Stimulated activated CD8-positive, alpha-beta memory T cell treated with anti-CD3 and anti-CD28 coated beads, Interleukin-15, amount 100 ng/mL, for 4 hours (primary cell): ENCODE results near the gene LEFTY1.

Source experiments
- DNase-seq, 2 donors: peaks; one replicate each; pipeline ENCODE4 v3.0.0-alpha.2; 2020; ENCODE audit warnings: low read depth in 2 of 2

Gene LEFTY1

GRCh38 chr1:225915538-225915991, 26.6 kb upstream of the LEFTY1 start:
- DNase-seq: no peak

- DNase-seq: no peak
Measured at GRCh38 chr1:225914947-225915346, 26.0 kb upstream of the LEFTY1 start.

DNA sequence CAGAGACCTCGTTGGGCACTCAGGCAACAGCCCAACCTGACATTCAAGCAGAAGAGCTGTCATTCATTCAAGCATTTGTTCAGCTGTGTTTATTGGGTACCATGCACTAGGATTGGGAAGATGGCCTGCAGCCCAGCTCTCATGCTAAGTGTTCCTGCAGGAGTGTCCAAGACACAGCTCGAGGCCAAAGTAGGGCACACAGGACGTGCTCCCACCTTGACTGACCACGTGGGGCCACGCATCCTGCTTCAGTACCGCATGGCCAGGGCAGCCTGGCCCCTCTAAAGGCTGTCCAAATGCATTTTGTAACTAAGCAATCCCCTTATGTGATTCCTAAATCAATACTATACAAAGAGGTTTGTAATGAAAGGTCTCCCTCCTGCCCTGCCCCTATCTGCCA, 25.4 kb upstream of the LEFTY1 start:
- no peak for DNase-seq

DNA sequence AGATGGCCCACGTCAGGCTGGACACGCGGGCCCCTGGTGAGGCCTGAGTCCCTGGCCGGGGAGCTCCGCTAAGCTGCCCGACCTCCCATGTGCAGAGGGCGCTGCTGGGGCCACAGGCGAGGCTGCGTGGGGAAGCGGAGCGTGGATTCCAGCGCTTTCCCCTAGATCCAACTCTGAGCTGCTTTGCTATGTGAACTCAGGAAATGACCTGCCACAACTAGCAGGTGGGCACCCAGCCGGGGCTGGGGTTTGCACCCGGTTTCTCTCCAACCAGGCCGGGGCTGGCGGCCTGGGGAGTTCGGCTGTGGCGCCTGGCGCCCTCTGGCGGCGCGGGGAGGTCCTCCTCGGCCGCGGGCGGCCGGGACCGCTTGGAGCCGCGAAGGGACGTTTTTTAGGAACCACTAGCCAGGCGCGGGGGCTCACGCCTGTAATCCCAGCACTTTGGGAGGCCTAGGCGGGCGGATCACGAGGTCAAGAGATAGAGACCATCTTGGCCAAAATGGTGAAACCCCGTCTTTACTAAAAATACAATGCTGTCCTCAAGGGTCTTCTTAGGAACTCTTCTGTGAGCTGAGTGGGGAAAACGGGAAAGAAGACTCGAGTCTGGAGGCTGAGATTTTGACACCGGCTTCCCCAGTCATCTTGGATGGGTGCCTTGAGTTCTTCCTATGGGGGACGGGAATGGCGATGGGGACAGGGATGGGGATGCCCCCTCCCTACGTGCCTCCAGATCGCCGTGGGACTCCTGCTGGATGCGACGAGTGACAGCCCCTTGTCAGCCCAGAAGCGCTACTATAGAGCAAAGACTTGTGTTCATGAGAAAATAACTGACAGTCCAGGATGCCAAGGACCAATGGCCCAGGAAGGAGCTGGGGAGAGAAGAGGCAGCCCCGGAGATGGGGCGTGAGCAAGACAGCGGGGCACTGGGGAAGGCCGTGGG, 22.5 kb upstream of the LEFTY1 start:
- peak in 1 of 2 donors; percentile 40 for DNase-seq

- DNase-seq: no peak
Measured at GRCh38 chr1:225909477-225909876, 20.5 kb upstream of the LEFTY1 start.

GRCh38 chr1:225908773-225909172, 19.8 kb upstream of the LEFTY1 start:
- DNase-seq: no peak

GRCh38 chr1:225908013-225908640, 19.2 kb upstream of the LEFTY1 start:
- DNase-seq: no peak

DNA sequence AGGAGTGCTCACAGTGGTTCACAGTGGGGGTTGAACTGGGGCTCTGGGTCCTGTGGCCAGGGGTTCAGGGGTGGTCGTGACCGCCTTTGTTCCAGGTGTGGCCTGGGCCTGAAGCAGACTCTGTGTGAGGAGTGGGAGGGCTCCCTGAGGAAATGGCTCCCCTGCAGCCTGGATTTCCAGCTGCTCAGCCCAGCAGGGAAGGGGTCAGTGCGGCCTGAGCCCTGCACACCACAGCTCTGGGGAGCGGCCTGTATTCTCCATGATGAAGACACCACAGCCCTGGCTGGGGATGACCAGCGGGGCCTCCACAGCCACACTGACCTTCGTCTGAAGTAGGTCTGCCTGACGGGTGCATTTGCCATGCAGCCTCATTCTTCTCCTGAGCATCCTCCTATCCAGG, 18.4 kb upstream of the LEFTY1 start:
- DNase-seq: no peak

GRCh38 chr1:225906467-225906866, 17.5 kb upstream of the LEFTY1 start:
- DNase-seq: no peak

DNA sequence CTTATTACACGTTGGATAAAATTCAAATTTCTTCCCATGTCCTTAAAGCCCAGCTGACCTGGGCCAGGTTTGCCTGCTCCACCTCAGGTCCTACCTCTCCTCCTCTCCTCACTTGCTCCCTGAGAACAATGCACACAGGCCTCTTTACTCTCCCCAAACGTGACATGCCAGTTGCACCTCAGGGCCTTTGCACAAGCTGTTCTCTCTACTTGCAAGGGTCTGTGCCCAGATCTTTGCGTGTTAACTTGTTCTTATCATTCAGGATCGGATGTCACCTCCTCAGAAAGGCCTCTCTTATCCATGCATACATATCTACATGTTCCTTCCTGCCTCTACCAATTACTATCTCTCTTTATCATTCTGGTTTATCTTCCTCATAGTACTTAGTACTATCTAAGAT, 14.7 kb upstream of the LEFTY1 start:
- no peak for DNase-seq

- no peak for DNase-seq
Measured at GRCh38 chr1:225899044-225899925, 10.3 kb upstream of the LEFTY1 start.

- no peak for DNase-seq
Measured at GRCh38 chr1:225897595-225898514, 8.9 kb upstream of the LEFTY1 start.

DNA sequence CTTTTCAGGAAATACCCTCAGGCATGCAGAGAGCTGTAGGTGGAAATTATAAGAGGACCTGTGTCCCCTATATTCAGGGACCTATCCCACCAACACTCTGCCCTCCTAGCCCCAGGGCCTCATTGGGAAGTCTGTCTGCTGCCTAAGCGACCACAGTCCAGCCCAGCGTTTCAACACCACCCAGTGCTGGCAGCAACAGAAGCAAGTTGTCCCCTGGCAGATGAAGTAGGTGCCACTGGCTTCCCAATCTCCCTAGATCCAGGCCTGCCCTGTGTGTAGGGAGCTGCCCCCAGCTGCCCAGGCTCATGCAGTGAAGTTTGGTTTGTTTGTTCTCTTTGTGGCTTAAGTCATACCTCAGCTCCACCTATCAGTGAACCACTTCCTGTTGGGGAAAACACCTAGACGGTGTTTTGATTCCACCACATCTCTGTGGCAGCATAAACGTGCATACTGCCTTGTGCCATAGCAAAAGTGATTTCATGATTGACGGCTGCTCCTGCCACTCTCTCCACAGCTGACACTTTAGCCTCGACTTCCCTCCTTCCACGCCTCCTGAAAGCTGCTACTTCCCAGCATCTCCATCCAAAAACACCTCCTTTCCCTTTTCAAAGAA, 8.1 kb upstream of the LEFTY1 start:
- peak; percentile 27 to 58 for DNase-seq

- DNase-seq: no peak
Measured at GRCh38 chr1:225896494-225896893, 7.5 kb upstream of the LEFTY1 start.

- DNase-seq: no peak
Measured at GRCh38 chr1:225892307-225892706, 3.4 kb upstream of the LEFTY1 start.

DNA sequence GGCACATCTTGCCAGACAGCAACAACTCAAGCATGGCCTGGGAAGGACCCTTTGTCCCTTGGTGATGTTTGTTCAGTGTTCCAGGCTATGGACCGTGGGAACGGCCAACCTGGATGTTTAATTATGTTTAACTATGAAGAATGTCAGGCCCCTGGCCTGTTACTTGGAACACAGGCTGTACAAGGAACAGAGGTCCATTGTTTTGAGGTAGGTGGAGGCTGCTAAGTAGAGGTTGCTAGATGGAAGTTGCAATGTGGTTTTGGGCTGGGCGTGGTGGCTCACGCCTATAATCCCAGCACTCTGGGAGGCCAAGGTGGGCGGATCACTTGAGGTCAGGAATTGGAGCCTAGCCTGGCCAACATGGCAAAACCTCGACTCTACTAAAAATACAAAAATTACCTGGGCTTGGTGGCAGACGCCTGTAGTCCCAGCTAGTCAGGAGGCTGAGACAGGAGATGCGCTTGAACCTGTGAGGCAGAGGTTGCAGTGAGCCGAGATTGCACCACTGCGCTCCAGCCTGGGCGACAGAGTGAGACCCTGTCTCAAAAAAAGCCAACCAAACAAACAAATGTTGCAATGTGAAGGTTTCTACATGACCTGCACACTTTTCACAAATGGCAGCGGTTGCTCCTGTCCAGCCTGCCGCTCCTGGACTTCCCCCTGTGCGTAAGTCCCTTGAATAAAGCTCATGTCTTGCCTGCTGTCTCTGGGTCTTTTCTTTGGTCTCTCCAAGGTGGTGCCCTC, 2.5 kb upstream of the LEFTY1 start:
- no peak for DNase-seq

DNA sequence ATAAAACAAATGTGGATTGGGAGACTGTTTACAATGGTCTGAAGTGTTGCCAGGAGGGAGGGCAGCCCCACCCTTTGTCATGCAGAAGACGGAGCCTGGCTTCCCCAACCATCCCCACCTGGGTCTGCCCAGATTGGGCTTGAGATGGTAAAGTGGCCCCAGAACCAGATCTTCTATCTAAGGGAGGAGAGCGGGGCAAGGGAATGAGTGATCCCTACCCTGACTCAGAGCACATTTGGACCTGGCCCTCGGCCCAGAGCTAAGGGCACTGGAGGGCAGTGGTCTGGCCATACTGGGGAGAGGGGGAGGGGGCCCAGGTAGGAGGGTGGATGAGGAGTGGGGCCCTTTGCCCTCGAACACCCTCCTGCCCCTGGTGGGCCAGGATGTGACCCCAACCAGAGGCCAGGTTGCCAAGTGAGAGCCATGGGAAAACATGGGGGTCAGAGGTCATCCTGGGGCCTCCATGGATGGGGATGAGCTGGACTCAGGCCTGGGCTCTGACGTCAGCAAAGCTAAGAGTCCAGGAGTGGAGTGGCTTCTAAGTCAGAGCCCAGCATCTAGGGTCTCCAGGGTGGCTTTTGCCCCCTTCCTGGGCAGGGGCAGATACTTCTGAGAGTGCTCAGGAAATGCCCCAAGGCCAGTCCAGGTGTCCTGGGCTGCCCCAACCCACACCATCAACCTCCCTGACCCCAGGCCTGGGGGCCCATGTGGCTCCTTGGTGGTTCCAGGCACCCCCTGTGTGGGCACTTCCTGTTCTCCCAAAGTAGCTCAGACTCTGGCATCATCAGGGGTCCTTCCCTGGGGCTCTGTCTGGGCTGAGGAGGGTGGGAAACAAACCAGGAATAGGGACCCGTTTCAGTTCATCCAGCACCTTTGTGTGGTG, 1.6 kb upstream of the LEFTY1 start:
- DNase-seq: no peak

- DNase-seq: no peak
Measured at GRCh38 chr1:225889743-225890142, 797 bp upstream of the LEFTY1 start.
